GM04503 (cell line): ENCODE data around the gene CABLES2.

Experiments used
- DNase-seq: peaks from one replicate; pipeline ENCODE4 v3.0.0-alpha.2; 2012; ENCODE audit warnings: low read depth

Gene CABLES2

DNA sequence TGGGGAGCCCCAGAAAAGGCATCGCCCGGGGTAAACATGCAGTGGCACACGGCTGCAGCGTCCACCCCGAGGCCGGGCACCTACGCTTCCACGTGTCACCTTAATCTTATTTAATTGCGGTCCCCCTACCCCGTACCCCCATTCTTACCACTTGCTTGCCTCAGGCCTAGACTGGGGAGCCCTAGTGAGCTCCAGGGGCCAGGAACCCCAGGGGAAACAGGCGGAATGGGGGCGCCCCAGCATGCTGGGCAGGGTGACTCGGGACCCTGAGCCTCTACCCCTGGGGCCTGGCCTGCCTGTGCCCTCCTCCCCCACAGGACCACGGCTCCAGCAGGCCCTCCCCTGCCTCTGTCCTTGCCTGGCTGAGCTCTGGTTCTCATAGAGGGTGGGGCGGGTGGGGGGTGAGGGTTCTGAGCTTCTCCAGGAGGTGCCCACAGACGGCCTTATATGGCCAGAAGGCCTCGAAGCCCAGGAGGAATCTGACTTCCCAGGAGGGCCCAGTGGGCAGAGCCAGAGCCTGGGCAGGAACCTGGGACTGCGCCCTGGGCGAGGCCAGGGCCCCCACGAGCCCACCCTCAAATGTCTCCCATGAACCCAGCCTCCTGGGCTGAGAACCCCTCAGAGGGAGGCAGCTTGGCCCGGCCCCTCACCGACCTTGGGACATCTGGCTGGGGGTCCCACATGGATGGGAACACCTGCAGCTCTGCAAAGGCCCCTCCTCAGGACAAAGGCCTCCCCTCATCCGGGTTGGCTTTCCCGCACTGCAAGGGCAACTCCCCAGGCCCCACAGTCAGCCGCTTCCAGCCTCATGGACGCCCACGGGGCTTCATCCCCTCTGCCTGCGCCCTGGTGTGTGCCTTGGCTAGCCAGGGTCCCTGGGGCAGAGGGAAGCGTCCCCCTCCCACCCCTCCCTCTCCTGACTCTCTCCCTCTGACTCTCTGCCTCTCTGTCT lies 34.8 kb downstream of the CABLES2 start:
- DNase-seq, result no peak

DNA sequence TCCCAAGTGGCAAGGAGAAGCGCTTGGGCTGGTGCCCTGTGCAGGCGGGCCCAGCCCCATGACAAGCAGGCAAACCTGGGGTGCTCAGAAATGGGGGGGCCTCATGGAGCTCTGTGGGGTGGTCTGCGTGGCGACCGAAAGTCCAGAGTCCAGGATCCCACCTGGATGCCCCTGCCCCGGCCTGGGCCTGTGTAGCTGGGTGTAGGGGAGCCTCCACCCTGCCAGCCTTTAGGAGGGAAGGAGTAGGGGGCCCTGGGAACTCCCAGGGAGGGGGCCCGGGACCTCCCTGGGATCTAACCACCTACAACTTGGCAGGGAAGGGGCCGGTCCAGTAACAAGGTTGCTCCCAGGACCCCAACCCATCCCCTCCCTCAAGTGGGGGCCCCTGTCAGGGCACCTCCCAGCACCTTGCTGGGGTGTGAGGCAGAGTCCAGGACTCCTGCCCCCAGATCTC lies 35.5 kb downstream of the CABLES2 start:
- no peak for DNase-seq

GRCh38 chr20:62370807-62371587 lies 36.1 kb downstream of the CABLES2 start:
- DNase-seq, result no peak

DNA sequence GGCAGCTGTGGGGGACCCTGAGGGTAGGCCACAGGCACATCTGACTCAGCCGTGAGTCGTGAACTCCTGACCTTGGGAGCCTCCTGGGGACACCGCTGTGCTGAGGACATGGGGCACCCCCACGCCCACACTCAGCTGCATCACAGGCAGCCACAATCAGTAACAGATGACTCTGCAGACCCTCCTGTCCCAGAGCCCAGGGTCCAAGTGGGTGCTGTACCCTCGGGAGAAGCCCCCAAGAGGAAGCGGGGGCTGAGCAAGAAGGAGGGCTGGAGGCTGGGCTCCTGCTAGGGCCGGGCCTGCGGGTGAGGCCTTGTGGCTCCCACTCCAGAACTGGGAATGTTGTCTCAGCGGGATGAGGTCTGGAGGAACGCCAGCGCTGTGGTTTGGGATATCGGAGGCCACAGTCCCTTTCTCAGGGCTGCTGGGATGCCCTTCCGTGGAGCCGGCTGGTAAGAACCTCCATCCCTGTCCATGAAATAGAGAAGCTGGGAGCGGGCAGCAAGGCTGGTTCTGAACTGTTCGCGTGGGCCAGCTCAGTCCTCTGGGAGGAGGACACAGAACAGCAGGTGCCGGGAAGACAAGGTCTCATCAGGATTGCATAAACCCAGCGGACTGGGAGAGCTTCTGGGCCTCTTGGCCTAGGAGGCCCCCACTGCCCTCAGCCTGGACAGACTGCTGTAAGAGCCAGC lies 36.8 kb downstream of the CABLES2 start:
- DNase-seq, result peak; percentile 34

DNA sequence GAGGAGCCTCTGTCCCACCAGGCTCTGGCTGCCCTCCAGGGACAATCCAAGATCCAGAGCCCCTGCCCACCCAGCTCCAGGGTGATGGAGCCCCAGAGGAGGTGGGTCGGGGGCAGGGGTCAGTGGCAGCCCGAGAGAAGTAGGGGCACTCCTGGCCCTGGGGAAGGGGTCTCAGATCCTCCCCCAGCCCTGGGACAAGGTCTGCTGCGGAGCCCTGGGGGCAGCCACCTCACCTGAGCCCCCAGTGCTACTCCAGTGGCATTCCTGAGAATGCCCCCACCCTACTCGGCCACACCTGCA lies 37.3 kb downstream of the CABLES2 start:
- DNase-seq, result no peak

DNA sequence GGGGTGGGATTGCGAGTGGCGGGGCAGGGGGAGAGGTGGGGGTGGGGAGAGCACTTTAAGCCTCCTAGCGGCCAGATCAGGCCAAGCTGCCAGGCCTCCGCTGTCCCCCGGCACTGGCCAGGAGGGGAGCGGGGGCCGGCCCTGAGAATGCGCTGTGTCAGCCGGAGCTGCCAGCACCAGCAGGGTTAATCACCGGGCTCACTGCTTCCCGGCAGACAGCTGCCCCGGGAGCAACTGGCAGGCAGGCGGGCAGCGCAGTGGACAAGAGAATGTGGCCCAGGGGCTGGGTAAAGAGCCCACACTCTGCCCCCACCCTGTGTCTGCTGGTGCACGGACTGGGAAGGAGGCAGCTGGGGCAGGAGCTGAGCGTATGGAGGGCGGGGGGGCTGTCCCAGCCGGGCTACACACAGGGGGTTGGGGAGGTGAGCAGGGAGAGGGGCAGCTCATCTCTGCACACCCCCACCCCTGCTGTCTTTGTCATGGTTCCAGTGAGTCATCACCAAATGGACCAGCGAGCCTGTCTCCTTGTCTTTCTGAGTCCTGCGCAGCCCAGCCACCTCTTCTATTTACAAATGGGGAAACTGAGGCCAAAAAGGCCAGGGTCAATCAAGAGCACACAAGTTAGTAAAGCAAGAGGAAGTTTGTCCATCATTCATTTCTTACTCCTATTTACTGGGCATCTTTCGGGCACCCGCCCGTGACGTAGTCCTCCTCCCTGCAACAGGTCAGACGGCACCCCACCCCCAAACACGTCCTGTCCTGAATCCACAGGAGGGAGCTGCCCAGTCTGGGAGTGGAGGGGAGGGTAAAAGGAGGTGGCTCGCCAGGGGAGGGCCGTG lies 37.9 kb downstream of the CABLES2 start:
- DNase-seq, result no peak

GRCh38 chr20:62368392-62368975 lies 38.6 kb downstream of the CABLES2 start:
- no peak for DNase-seq

DNA sequence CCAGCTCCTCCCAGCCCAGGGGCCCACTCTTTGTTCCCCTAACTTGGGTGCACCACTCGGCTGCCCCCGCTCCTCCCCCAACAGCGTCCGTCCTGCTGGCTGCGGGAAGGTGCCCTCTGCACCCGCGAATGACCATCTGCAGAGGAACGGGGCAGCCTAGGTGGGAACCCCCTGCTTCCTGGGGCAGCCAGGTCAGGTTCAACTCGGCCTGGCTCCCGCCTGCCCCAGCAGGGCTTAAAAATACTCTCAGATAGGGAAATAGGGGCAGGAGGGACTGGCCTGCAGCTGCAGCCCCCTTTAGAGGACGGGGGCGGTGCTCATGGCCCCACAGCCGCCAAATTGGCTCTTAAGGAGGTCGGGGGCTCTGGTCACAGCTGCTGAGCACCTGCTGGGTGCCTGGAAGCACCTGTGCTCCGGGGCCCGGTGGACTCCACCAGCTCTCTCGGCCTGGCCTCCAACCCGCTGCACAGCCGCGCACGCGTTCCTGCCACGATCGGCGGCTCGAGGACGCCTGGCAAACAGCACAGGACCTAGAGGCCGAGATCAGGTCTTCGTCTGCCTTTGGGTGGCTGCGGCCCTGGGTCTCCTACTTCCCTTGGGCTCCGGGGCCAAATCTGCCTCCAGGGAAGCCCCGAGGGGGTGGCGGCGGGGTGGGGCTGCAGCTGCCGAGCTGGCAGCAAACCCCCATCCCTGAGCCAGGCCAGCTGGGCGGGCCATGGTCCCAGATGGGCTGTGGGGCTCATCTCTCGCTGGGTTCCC lies 39.3 kb downstream of the CABLES2 start:
- no peak for DNase-seq

DNA sequence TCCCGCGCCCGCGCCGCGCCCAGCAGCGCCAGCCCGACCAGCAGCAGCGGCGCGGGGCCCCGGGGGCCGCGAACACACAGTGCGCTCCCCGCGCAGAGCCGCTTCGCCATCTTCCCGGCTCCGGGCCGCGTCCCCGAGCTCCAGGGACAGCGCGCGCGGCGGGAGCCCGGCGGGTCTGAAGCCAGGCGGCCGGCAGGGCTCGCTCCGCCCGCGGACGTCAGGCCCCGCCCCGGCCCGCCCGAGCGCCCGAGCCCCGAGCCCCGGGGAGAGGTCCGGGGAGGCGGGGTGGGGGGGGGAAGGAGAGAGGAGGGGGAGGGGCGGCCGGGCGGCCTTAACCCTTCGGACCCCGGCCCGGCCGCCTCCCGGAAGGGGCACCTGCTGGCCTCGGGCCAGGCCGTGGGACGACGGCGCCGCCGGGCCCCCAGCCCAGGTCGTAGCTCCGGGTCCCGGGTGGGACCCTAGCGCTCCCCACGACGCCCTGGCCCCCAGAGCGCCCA lies 39.9 kb downstream of the CABLES2 start, which contains the start of gene LAMA5:
LAMA5 (minus strand) TSS at position 177 of the 497 bp plus-strand sequence; CDS start at position 110, 67 bp downstream.
- no peak for DNase-seq

- DNase-seq, result no peak
Observed at GRCh38 chr20:62366370-62367135, 40.5 kb downstream of the CABLES2 start.

- no peak for DNase-seq
Observed at GRCh38 chr20:62365814-62366369, 41.2 kb downstream of the CABLES2 start.

DNA sequence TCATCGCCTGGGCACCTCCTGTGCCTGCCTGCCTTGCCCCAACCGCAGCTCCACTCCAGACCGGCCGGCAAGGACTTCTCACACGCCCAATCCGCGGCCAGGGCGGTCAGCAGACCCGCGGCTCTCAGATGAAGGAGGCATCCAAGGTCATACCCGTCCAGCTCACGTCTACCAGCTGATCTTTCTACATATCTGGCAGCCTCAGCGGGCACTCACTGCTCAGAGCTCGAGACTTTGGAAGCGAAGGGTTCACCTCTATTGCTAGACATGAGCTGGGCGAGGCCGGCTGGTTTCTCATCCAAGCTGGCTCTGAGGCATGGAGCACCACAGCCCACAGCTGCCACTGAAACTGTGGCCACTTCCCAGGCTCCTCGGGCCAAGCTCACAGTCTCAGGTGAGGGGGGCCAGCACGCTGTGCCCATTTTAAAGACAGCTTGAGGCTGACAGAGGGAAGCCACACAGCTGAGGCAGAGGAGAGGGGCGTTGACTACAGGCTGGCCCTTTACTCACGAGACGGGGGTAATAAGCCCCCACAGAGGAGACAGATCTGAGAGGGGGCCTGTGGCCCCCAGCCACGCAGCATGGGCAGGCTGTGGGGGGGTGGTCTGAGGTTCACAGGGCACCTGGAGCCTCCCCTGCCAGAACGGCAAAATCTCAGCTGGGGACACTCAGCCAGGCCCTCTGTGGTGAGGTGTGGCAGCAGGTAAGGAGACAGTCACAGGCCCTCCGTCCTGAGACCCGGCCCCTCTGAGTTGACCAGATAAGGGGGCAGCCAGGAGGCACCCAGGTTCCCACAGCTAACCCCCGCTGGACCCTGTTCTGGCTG lies 42.0 kb downstream of the CABLES2 start:
- DNase-seq, result no peak

GRCh38 chr20:62363920-62364851 lies 42.9 kb downstream of the CABLES2 start:
- DNase-seq, result no peak

DNA sequence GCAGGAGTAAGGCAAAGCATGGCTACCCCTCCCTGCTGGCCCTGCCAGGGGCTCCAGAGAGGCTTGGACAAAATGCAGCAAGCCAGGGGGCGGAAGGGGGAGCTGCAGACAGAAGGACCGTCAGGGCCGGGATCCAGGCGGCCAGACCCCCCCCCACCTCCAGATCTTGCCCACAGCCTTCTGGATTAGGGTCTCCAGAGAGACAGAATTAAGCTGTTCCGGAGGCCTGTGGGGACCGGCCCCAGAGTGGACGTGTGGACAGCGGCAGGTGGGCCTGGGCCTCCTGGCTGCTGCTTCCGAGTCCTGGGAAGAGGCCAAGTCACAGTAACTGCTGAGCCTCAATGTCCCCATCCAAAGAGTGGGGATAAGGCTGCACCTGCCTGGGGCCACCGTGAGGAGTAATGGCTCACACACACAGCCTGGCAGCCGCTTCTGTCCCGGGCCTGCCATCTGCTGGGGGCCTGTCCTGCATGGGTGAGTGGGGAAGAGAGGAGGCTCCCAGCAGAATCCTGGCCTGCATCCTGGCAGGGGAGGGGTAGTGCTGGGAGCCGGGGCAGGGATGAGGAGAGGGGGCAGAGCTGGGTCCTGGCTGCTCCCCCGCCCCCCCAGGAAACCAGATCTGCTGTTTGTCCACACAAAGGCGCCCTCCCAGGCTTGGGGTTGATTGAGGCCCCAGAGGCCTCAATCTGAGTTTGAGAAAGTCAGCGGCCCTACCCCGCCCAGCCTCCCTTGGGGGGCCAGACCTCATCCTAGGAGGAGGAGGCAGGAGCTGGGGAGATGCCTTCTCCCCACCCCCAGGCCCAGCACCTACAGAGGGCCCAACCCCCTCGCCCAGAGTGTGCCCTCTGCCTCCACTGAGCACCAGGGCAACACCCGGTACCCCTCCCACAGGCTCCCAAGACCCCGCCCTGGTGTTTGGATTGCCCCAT lies 43.8 kb downstream of the CABLES2 start:
- DNase-seq, result no peak

DNA sequence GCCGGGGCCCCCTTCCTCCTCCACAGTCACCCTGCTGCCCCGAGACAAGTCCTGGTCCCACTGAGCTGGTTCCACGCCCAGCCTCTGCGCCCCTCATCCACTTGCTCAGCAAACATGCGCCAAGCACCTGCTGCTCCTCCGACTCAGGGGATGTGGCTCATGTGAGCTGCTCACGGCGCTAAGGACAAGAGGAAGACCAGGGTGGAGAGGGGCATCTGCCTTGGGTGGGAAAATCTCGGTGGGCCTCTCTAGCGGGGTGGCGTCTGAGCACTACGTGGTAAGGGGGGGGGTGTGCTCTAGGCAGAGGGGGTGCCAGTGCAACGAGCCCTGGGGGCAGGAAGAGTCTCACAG lies 44.5 kb downstream of the CABLES2 start:
- DNase-seq, result no peak
